Measurements from ENCODE around the gene AHCY. TPM values are rescaled to one million over a fixed set of nuclear protein-coding genes. Genes with fewer than 3 reads are reported as not detected.

The AHCY gene
- total RNA-seq, 1 experiment from 2014 or later = 273 TPM

GRCh38 chr20:34269996-34270627 is 33.0 kb downstream of the AHCY start:
- TF ChIP-seq CTCF (conservative IDR thresholded peaks at IDR 0.05) = no peak
- no peak for TF ChIP-seq EZH2 (IDR thresholded peaks at IDR 0.05; ENCODE audit: low read depth)
- H2AFZ ChIP-seq = no peak overlapping the region
- no peaks in the 10 kb centered on the region for H3K4me1 ChIP-seq (replicated peaks; ENCODE audit: insufficient read depth)
- POLR2A ChIA-PET (ENCODE audit: unreplicated experiment) = no interaction called here
- no peaks in the 10 kb centered on the region for H3K9me2 ChIP-seq (ENCODE audit: insufficient read depth)
- H3K4me3 ChIP-seq = no peak overlapping the region
- H3K79me2 ChIP-seq (ENCODE audit: low read depth) = no peaks in the 10 kb centered on the region
- peaks cover 14% of the 10 kb centered on the region; the same call in 1 of the 2 replicates for H3F3A ChIP-seq (ENCODE audit: insufficient read depth, low read depth)
- no peaks in the 10 kb centered on the region for H3K27me3 ChIP-seq (ENCODE audit: insufficient read depth, low read depth)
- H3K9me3 ChIP-seq (ENCODE audit: insufficient read depth, low read depth) = no peaks in the 10 kb centered on the region
- CTCF ChIA-PET = interaction anchor here (0.7 kb wide), 1 partner anchor 441 kb away, joined by 6 read pairs; no protein-coding TSS in a partner anchor
- no peaks in the 10 kb centered on the region for H4K20me1 ChIP-seq (ENCODE audit: insufficient read depth)
- DNase-seq = no peak
- H3K27ac ChIP-seq = no peak overlapping the region
- H3K4me2 ChIP-seq = no peak overlapping the region
- BruUV-seq (replicated peaks) = no TSS peak
- no peaks in the 10 kb centered on the region; the same call in 1 of the 2 replicates for H3K36me3 ChIP-seq (ENCODE audit: low read depth)
- intact Hi-C loops (cut with micrococcal nuclease; ENCODE audit: unreplicated experiment) = no loop called here

DNA sequence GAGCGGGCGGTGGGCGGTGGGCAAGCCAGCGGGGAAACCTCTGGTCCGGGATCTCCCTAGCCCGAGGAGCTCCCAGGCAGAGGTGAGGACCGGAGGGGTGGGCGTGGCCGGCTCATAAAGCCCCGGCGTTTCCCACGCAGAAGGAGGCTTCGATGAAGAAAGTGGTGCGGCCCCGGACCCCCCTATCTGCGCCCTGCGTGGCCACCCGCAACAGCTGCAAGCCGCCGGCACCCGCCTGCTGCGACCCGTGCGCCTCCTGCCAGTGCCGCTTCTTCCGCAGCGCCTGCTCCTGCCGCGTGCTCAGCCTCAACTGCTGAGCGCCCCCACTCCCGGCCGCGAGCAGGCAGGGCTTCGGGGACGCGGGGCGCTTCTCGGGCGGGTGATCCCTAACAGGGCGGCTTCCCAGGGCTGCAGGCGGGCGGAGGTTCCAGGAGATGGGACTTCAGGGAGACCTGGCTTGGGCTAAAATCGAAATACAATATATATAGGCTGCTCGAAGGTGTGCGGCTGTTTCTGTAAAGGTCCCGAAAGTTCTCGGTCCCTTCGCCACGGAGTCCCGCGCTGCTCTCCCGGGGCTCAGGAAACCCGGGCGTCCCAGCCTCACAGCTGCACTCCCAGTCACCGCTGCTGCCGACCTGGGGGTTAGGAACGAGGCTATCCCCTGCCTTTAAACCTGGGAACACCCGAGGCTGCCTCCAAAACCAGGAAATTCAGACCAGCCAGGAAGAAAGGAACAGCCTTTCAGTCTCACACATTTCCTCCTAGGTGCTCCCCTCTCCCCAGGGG is 34.1 kb downstream of the AHCY start:
- no peak overlapping the region for H3K4me3 ChIP-seq
- no peaks in the 10 kb centered on the region for H3K4me1 ChIP-seq (replicated peaks; ENCODE audit: insufficient read depth)
- no TSS peak for BruUV-seq (replicated peaks)
- no peak for TF ChIP-seq CTCF (conservative IDR thresholded peaks at IDR 0.05)
- TF ChIP-seq EZH2 (IDR thresholded peaks at IDR 0.05; ENCODE audit: low read depth) = no peak
- no peaks in the 10 kb centered on the region for H4K20me1 ChIP-seq (ENCODE audit: insufficient read depth)
- H3K4me2 ChIP-seq = no peak overlapping the region
- H3K9me2 ChIP-seq (ENCODE audit: insufficient read depth) = no peaks in the 10 kb centered on the region
- H2AFZ ChIP-seq = no peak overlapping the region
- H3K27ac ChIP-seq = no peak overlapping the region
- POLR2A ChIA-PET (ENCODE audit: unreplicated experiment) = no interaction called here
- CTCF ChIA-PET = no interaction called here
- no peaks in the 10 kb centered on the region for H3K9me3 ChIP-seq (ENCODE audit: insufficient read depth, low read depth)
- H3K79me2 ChIP-seq (ENCODE audit: low read depth) = no peaks in the 10 kb centered on the region
- peaks cover 16% of the 10 kb centered on the region; the same call in 1 of the 2 replicates for H3F3A ChIP-seq (ENCODE audit: insufficient read depth, low read depth)
- H3K36me3 ChIP-seq (ENCODE audit: low read depth) = no peaks in the 10 kb centered on the region
- no peak for DNase-seq
- no peaks in the 10 kb centered on the region for H3K27me3 ChIP-seq (ENCODE audit: insufficient read depth, low read depth)
- intact Hi-C loops (cut with micrococcal nuclease; ENCODE audit: unreplicated experiment) = no loop called here

GRCh38 chr20:34268145-34268544 is 35.0 kb downstream of the AHCY start:
- Histone ChIP-seq H4K20me1 (ENCODE audit: insufficient read depth) (no peaks in the 10 kb centered on the region), H3K9me2 (ENCODE audit: insufficient read depth) (no peaks in the 10 kb centered on the region), H3K4me3 (no peak overlapping the region), H3K4me2 (no peak overlapping the region), H3K27ac (no peak overlapping the region), H3K79me2 (ENCODE audit: low read depth) (no peaks in the 10 kb centered on the region), H3K9me3 (ENCODE audit: insufficient read depth, low read depth) (no peaks in the 10 kb centered on the region), H2AFZ (no peak overlapping the region), H3K4me1 (replicated peaks; ENCODE audit: insufficient read depth) (no peaks in the 10 kb centered on the region), H3F3A (ENCODE audit: insufficient read depth, low read depth) (peaks cover 16% of the 10 kb centered on the region; the same call in 1 of the 2 replicates), H3K27me3 (ENCODE audit: insufficient read depth, low read depth) (no peaks in the 10 kb centered on the region), H3K36me3 (ENCODE audit: low read depth) (no peaks in the 10 kb centered on the region)
- TF ChIP-seq EZH2 (IDR thresholded peaks at IDR 0.05; ENCODE audit: low read depth) = no peak
- TF ChIP-seq CTCF (conservative IDR thresholded peaks at IDR 0.05) = no peak
- CTCF ChIA-PET = no interaction called here
- intact Hi-C loops (cut with micrococcal nuclease; ENCODE audit: unreplicated experiment) = no loop called here
- POLR2A ChIA-PET (ENCODE audit: unreplicated experiment) = no interaction called here
- DNase-seq = no peak
- no TSS peak for BruUV-seq (replicated peaks)
